Body of pancreas (tissue), 4 donors: Measurements from ENCODE around the gene CPNE2.

Experiments
- POLR2A ChIP-seq, 3 donors: fragments of 450-650 bp; IDR thresholded peaks; one replicate each; pipeline ENCODE4 v1.6.1; 2016; ENCODE audit warnings: antibody characterized with exemption in 3 of 3, mild to moderate bottlenecking in 2 of 3
- TF ChIP-seq, protein P1 (sequence below), 7 experiments: fragments of 450-650 bp in 4 of 7; fragments of 200-600 bp in 3 of 7; sonication (generic) in 3 of 7; IDR thresholded peaks; one replicate each; pipeline ENCODE4 v1.5.1; 2016 to 2019; ENCODE audit warnings: antibody characterized with exemption in 7 of 7

DNA sequence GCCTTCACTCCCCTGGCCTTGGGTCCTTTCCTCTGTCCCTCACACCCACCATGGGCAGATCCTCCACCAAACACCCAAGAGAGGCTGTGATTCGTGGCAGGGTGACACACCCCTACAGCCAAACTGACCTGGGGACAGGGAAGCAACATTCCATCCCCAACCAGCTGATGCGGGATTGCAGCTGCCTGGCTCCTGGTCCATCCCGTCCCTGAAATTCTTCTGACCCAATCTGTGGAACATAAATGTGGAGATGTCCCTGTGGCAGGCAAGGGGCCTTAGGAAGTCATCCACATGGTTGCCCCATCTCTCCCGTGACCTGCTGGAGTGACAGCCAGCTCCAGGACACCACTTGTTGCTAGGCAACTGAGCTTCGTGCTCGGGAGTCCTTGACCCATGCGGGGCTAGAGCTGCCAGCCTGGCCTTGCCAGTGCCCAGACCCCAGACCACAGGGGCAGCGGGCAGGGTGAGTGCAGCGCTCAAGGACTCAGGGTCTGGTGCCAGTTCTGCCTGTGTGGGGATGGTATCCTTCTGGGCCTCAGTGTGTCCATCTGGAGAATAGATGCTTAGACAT, 34.0 kb upstream of the CPNE2 start:
- TF ChIP-seq POLR2A (IDR thresholded peaks at IDR 0.05): no peak
- TF ChIP-seq, protein P1, sequence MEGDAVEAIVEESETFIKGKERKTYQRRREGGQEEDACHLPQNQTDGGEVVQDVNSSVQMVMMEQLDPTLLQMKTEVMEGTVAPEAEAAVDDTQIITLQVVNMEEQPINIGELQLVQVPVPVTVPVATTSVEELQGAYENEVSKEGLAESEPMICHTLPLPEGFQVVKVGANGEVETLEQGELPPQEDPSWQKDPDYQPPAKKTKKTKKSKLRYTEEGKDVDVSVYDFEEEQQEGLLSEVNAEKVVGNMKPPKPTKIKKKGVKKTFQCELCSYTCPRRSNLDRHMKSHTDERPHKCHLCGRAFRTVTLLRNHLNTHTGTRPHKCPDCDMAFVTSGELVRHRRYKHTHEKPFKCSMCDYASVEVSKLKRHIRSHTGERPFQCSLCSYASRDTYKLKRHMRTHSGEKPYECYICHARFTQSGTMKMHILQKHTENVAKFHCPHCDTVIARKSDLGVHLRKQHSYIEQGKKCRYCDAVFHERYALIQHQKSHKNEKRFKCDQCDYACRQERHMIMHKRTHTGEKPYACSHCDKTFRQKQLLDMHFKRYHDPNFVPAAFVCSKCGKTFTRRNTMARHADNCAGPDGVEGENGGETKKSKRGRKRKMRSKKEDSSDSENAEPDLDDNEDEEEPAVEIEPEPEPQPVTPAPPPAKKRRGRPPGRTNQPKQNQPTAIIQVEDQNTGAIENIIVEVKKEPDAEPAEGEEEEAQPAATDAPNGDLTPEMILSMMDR (IDR thresholded peaks at IDR 0.05): no peak
